OCI-LY3 (cell line): ENCODE measurements around the gene YLPM1.

Experiments
- CTCF ChIP-seq: fragments of 200-600, 300-600 bp; sonication (generic); IDR thresholded peaks from 2 replicates; pipeline ENCODE4 v1.5.1; 2014; ENCODE audit warnings: antibody characterized with exemption, low read length, low read depth
- EZH2phosphoT487 ChIP-seq: fragments of 200-600 bp; shearing (Covaris generic); IDR thresholded peaks from 2 replicates; pipeline ENCODE4 v1.6.1; 2018; ENCODE audit warnings: antibody characterized with exemption, mixed run types, low read depth

GRCh38 chr14:74737753-74738325, 25.3 kb upstream of the YLPM1 start:
- TF ChIP-seq CTCF (no peak), EZH2phosphoT487 (no peak)
